Stomach (tissue), 19 donors: ENCODE data around the gene GRHPR. TPM values are rescaled to one million over a fixed set of nuclear protein-coding genes. Genes with fewer than 3 reads are reported as not detected.

Experiments used
- DNase-seq, 2 donors: peaks; one replicate each; pipeline versions ENCODE4 v3.0.0 to v3.0.0-alpha.2; 2013 to 2019
- H3K27ac ChIP-seq, 5 donors: fragments of 200-600 bp in 4 of 5; sonication (generic) in 4 of 5; one replicate each; pipeline ENCODE4 v1.5.1; 2013 to 2019; ENCODE audit warnings: mild to moderate bottlenecking in 1 of 5, moderate library complexity in 1 of 5
- H3K27me3 ChIP-seq, 3 donors: fragments of 200-600 bp; sonication (generic); one replicate each; pipeline ENCODE4 v1.5.1; 2017 to 2019; ENCODE audit warnings: mixed run types in 1 of 3
- H3K36me3 ChIP-seq, 4 donors: fragments of 200-600 bp; sonication (generic); 1 replicate in 3 of 4; 2 replicates in 1 of 4; pipeline ENCODE4 v1.5.1; 2016 to 2019
- H3K4me1 ChIP-seq, 4 donors: fragments of 200-600 bp; sonication (generic); one replicate each; pipeline ENCODE4 v1.5.1; 2016 to 2019
- H3K4me3 ChIP-seq, 4 donors: fragments of 200-600 bp; sonication (generic) in 3 of 4; one replicate each; pipeline ENCODE4 v1.5.1; 2016 to 2019; ENCODE audit warnings: mild to moderate bottlenecking in 1 of 4
- H3K9me3 ChIP-seq, 4 donors: fragments of 200-600 bp; sonication (generic); one replicate each; pipeline ENCODE4 v1.5.1; 2016 to 2019
- CTCF ChIP-seq, 7 experiments: fragments of 450-650 bp in 4 of 7; fragments of 200-600 bp in 3 of 7; sonication (generic) in 3 of 7; IDR thresholded peaks; one replicate each; pipeline ENCODE4 v1.5.1; 2016 to 2019; ENCODE audit warnings: antibody characterized with exemption in 7 of 7, control low read depth in 2 of 7, mild to moderate bottlenecking in 1 of 7
- EP300 ChIP-seq: sonication (generic); formaldehyde crosslinking; IDR thresholded peaks from one replicate; pipeline ENCODE4 v1.6.1; 2017; ENCODE audit warnings: antibody characterized with exemption
- POLR2A ChIP-seq, 4 donors: fragments of 450-650 bp; IDR thresholded peaks; one replicate each; pipeline ENCODE4 v1.6.1; 2016; ENCODE audit warnings: antibody characterized with exemption in 4 of 4, control low read depth in 2 of 4, mild to moderate bottlenecking in 1 of 4, moderate library complexity in 1 of 4
- POLR2AphosphoS5 ChIP-seq, 3 donors: sonication (generic); formaldehyde crosslinking; IDR thresholded peaks; one replicate each; pipeline ENCODE4 v1.6.1; 2016; ENCODE audit warnings: antibody characterized with exemption in 3 of 3
- WGBS, 5 donors: extraction: QIAGEN DNeasy Blood & Tissue Kit in 3 of 5; methylation state at CpG; one replicate each; pipeline versions ENCODE4 v1.1.5 to v1.1.7; 2013 to 2018; 5-methylcytosine and 5-hydroxymethylcytosine counted together
- intact Hi-C: fragments of 100-400 bp; cut with DNase I; formaldehyde crosslinking; loops from one replicate; pipeline ENCODE4 v1.15.1; 2023; ENCODE audit warnings: low total_unique reads
- long read RNA-seq, 10 donors: transcript quantifications; one replicate each; lab custom pipeline, GENCODE V29; 2026
- polyA plus RNA-seq, 3 donors: library from polyadenylated mRNA; stranded (reverse); fragments of 200-250 nt; gene quantifications; one replicate each; pipeline ENCODE4 v1.2.3, GENCODE V29; 2013
- total RNA-seq, 5 donors: library from RNA; depleted of rRNA; stranded (reverse); fragments of >200 nt; gene quantifications; one replicate each; pipeline versions ENCODE4 v1.1.0 to v1.2.3, GENCODE V29; 2014 to 2016
- donor health status: healthy with polysubstance abuse.
- donor health status: Bipolar disorder and iron deficiency.
- donor health status: healthy.

Gene GRHPR
- 100 to 1,000 TPM in 1 of 5 donors, 10 to 100 TPM in 4; 48.7 to 107 (median 76.8) TPM for total RNA-seq
- polyA plus RNA-seq = 100 to 1,000 TPM in 1 of 3 donors, 10 to 100 TPM in 2; 76.3 to 111 (median 86.0) TPM
- long read RNA-seq, donor 1, transcript GRHPR-204 (4 exons, 1,893 nt) = major isoform, 7 of 23 reads
- long read RNA-seq, donor 1, partial matches to known transcripts = 6 of 23 reads
- long read RNA-seq, donor 1, other reads (novel, unspliced or antisense) = 0 of 23 reads
- long read RNA-seq, donor 2, transcript GRHPR-201 (9 exons, 1,280 nt) = major isoform, 7 of 13 reads
- long read RNA-seq, donor 2, transcript GRHPR-204 (4 exons, 1,893 nt) = minor isoform, 6 of 13 reads
- long read RNA-seq, donor 2, partial matches to known transcripts = 0 of 13 reads
- long read RNA-seq, donor 2, other reads (novel, unspliced or antisense) = 0 of 13 reads
- long read RNA-seq, donor 3, full-length matches to known transcripts = 24 of 24 reads
- long read RNA-seq, donor 3, partial matches to known transcripts = 0 of 24 reads
- long read RNA-seq, donor 3, other reads (novel, unspliced or antisense) = 0 of 24 reads
- long read RNA-seq, donor 4, partial matches to known transcripts = 0 of 1 reads
- long read RNA-seq, donor 4, other reads (novel, unspliced or antisense) = 0 of 1 reads
- long read RNA-seq, donor 5, transcript GRHPR-201 (9 exons, 1,280 nt) = major isoform, 18 of 34 reads
- long read RNA-seq, donor 5, partial matches to known transcripts = 11 of 34 reads
- long read RNA-seq, donor 5, other reads (novel, unspliced or antisense) = 0 of 34 reads
- long read RNA-seq, donor 6, full-length matches to known transcripts = 52 of 61 reads
- long read RNA-seq, donor 6, partial matches to known transcripts = 9 of 61 reads
- long read RNA-seq, donor 6, other reads (novel, unspliced or antisense) = 0 of 61 reads
- long read RNA-seq, donor 7, full-length matches to known transcripts = 33 of 38 reads
- long read RNA-seq, donor 7, partial matches to known transcripts = 5 of 38 reads
- long read RNA-seq, donor 7, other reads (novel, unspliced or antisense) = 0 of 38 reads
- long read RNA-seq, donor 8, full-length matches to known transcripts = 27 of 27 reads
- long read RNA-seq, donor 8, partial matches to known transcripts = 0 of 27 reads
- long read RNA-seq, donor 8, other reads (novel, unspliced or antisense) = 0 of 27 reads
- long read RNA-seq, donor 9, full-length matches to known transcripts = 23 of 38 reads
- long read RNA-seq, donor 9, partial matches to known transcripts = 15 of 38 reads
- long read RNA-seq, donor 9, other reads (novel, unspliced or antisense) = 0 of 38 reads
- long read RNA-seq, donor 10, transcript GRHPR-201 (9 exons, 1,280 nt) = major isoform, 12 of 19 reads
- long read RNA-seq, donor 10, partial matches to known transcripts = 0 of 19 reads
- long read RNA-seq, donor 10, other reads (novel, unspliced or antisense) = 0 of 19 reads

- no peaks in the 10 kb centered on the region for H3K27me3 ChIP-seq
- no peak for TF ChIP-seq CTCF (IDR thresholded peaks at IDR 0.05)
- TF ChIP-seq POLR2A (IDR thresholded peaks at IDR 0.05) = peak in 1 of 4 donors; percentile 66
- peak in 2 of 3 donors; percentile 88 to 92 for TF ChIP-seq POLR2AphosphoS5 (IDR thresholded peaks at IDR 0.05)
- TF ChIP-seq EP300 = no peak
- 0 to 1% (median 0%) methylated on average over 29 to 56 of the region's 56 CpGs for WGBS, 5 donors
- H3K4me1 ChIP-seq = peaks cover 19 to 36% (median 31%) of the 10 kb centered on the region in 4 donors
- H3K9me3 ChIP-seq = no peaks in the 10 kb centered on the region
- H3K27ac ChIP-seq = peak within 1 kb of the TSS; percentile 72 to 89 (median 89)
- intact Hi-C loops = no loop called here
- peak; percentile 91 to 96 for DNase-seq
- peaks cover 7 to 19% (median 17%) of the 10 kb centered on the region in 4 donors for H3K36me3 ChIP-seq
- peak within 1 kb of the TSS; percentile 75 to 82 (median 80) for H3K4me3 ChIP-seq
Measured at GRCh38 chr9:37422289-37423104, at the start of gene GRHPR. Gene GRHPR, plus strand, starts transcription at chr9:37422696. Its CDS starts 55 bp downstream, at chr9:37422751.

GRCh38 chr9:37372839-37373238 is 49.7 kb upstream of the GRHPR start:
- no peaks in the 10 kb centered on the region for H3K36me3 ChIP-seq
- no peak for DNase-seq
- H3K27ac ChIP-seq = no peak overlapping the region
- no peaks in the 10 kb centered on the region for H3K4me1 ChIP-seq
- H3K4me3 ChIP-seq = no peak overlapping the region
- no peak for TF ChIP-seq POLR2A (IDR thresholded peaks at IDR 0.05)
- no peak for TF ChIP-seq EP300
- no peak for TF ChIP-seq CTCF (IDR thresholded peaks at IDR 0.05)
- no peak for TF ChIP-seq POLR2AphosphoS5 (IDR thresholded peaks at IDR 0.05)
- peaks cover 0 to 4% (median 0%) of the 10 kb centered on the region in 3 donors for H3K27me3 ChIP-seq
- no peaks in the 10 kb centered on the region for H3K9me3 ChIP-seq
- intact Hi-C loops = no loop called here
- WGBS, 5 donors = 70 to 83% (median 74%) methylated on average over 3 of the region's 3 CpGs

- no peak for DNase-seq
- WGBS, 5 donors = 91 to 100% (median 96%) methylated on average over 1 of the region's 1 CpG
- H3K27ac ChIP-seq = no peak overlapping the region
- no peak overlapping the region for H3K4me3 ChIP-seq
- no peaks in the 10 kb centered on the region for H3K9me3 ChIP-seq
- peaks cover 0 to 4% (median 0%) of the 10 kb centered on the region in 3 donors for H3K27me3 ChIP-seq
- H3K4me1 ChIP-seq = no peaks in the 10 kb centered on the region
- TF ChIP-seq POLR2A (IDR thresholded peaks at IDR 0.05) (no peak), POLR2AphosphoS5 (IDR thresholded peaks at IDR 0.05) (no peak), EP300 (no peak)
- H3K36me3 ChIP-seq = no peaks in the 10 kb centered on the region
- intact Hi-C loops = no loop called here
Measured at GRCh38 chr9:37373621-37374020, 48.9 kb upstream of the GRHPR start.

- TF ChIP-seq POLR2AphosphoS5 (IDR thresholded peaks at IDR 0.05) (no peak), POLR2A (IDR thresholded peaks at IDR 0.05) (no peak), EP300 (no peak), CTCF (IDR thresholded peaks at IDR 0.05) (no peak)
- Histone ChIP-seq H3K27ac (no peak overlapping the region), H3K9me3 (no peaks in the 10 kb centered on the region), H3K36me3 (no peaks in the 10 kb centered on the region), H3K4me1 (no peaks in the 10 kb centered on the region), H3K27me3 (peaks cover 0 to 4% (median 0%) of the 10 kb centered on the region in 3 donors), H3K4me3 (no peak overlapping the region)
- DNase-seq = peak in 1 of 2 donors; percentile 26
- 70 to 88% (median 86%) methylated on average over 6 of the region's 6 CpGs for WGBS, 5 donors
- intact Hi-C loops = no loop called here
Measured at GRCh38 chr9:37374892-37375291, 47.6 kb upstream of the GRHPR start.
